Glutamatergic neuron (in vitro differentiated cells): ENCODE data around the gene PLA2G7. TPM values are rescaled to one million over a fixed set of nuclear protein-coding genes. Genes with fewer than 3 reads are reported as not detected.
A peak's percentile ranks its signal among the peaks of the same experiment; 100 is the strongest.

ENCODE experiments used
- DNase-seq: peaks from one replicate; pipeline ENCODE4 v3.0.0; 2022
- H3K27ac Mint-ChIP-seq: one replicate; pipeline ENCODE4 v1.8.0; 2020; ENCODE audit warnings: mild to moderate bottlenecking, mixed read lengths, inconsistent platforms; ENCODE audit not compliant: unreplicated experiment
- H3K27me3 Mint-ChIP-seq: one replicate; pipeline ENCODE4 v1.8.0; 2020; ENCODE audit warnings: mild to moderate bottlenecking, moderate library complexity, mixed read lengths, inconsistent platforms; ENCODE audit not compliant: unreplicated experiment
- H3K36me3 Mint-ChIP-seq: one replicate; pipeline ENCODE4 v1.8.0; 2020; ENCODE audit warnings: mild to moderate bottlenecking, mixed read lengths, inconsistent platforms; ENCODE audit not compliant: unreplicated experiment
- H3K4me1 Mint-ChIP-seq: one replicate; pipeline ENCODE4 v1.8.0; 2020; ENCODE audit warnings: mild to moderate bottlenecking, low read depth, mixed read lengths, inconsistent platforms; ENCODE audit not compliant: unreplicated experiment
- H3K4me3 Mint-ChIP-seq: one replicate; pipeline ENCODE4 v1.8.0; 2020; ENCODE audit warnings: mild to moderate bottlenecking, mixed read lengths, inconsistent platforms; ENCODE audit not compliant: unreplicated experiment
- H3K9me3 Mint-ChIP-seq: one replicate; pipeline ENCODE4 v1.8.0; 2020; ENCODE audit warnings: mild to moderate bottlenecking, moderate library complexity, mixed read lengths, inconsistent platforms; ENCODE audit not compliant: unreplicated experiment
- CTCF ChIP-seq: fragments of 200-600 bp; sonication (generic); IDR thresholded peaks from one replicate; pipeline ENCODE4 v1.5.0; 2021; ENCODE audit not compliant: partially characterized antibody, unreplicated experiment
- total RNA-seq: library from RNA; stranded (reverse); fragmentation: NEBNext Ultra II Directional; extraction: Animal tissue kit (Norgen Biotek cat#: 25700); gene quantifications from one replicate; pipeline ENCODE4 v1.2.1, GENCODE V29; 2021; ENCODE audit not compliant: unreplicated experiment

PLA2G7 gene
- total RNA-seq, 1 donor from 2014 or later, result 0.44 TPM

GRCh38 chr6:46684771-46685170 lies 50.4 kb downstream of the PLA2G7 start:
- H3K4me1 Mint-ChIP-seq, result no peaks in the 10 kb centered on the region
- H3K36me3 Mint-ChIP-seq, result no peaks in the 10 kb centered on the region
- no peak for DNase-seq
- no peaks in the 10 kb centered on the region for H3K9me3 Mint-ChIP-seq
- no peak for TF ChIP-seq CTCF
- no peak overlapping the region for H3K27ac Mint-ChIP-seq
- no peak overlapping the region for H3K4me3 Mint-ChIP-seq
- no peaks in the 10 kb centered on the region for H3K27me3 Mint-ChIP-seq

GRCh38 chr6:46677314-46677654 lies 57.9 kb downstream of the PLA2G7 start:
- peak; percentile 39 for TF ChIP-seq CTCF
- Mint-ChIP-seq H3K27me3 (no peaks in the 10 kb centered on the region), H3K4me3 (no peak overlapping the region), H3K27ac (no peak overlapping the region), H3K4me1 (no peaks in the 10 kb centered on the region), H3K9me3 (no peaks in the 10 kb centered on the region), H3K36me3 (no peaks in the 10 kb centered on the region)
- no peak for DNase-seq

DNA sequence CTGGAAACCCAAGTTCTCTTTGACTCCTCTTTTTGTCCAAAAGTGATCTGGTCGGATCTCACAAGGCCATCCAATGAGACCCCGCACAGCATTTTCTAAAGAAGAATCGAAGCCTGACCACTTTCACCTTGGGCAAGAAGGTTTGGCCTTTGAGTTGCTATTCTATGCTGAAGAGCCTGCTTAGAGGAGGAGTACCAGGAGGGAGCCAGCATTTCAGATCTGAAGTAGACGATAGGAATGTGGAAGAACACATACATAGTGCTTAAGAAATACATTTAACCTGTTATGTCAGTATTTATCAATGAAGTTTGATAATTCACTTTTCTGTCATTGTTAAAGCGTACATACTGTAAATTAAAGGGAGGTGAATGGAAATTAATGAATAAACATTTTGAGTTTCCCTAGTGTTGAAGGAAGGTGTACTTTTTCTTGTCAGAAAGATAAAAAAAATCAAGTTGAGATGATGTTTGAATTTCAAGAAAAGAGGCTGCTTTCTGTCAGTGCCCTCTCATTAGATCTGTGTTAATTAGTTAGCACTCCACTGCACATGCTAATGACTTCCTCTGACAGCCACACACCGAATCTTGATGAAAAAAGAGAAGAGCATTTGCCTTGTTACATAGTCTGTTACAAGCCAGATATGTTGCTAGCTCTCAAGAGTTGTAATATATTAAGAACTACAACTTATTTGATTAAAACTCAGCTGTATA lies 58.4 kb downstream of the PLA2G7 start:
- Mint-ChIP-seq H3K4me3 (no peak overlapping the region), H3K36me3 (no peaks in the 10 kb centered on the region), H3K9me3 (no peaks in the 10 kb centered on the region), H3K27ac (no peak overlapping the region), H3K27me3 (no peaks in the 10 kb centered on the region), H3K4me1 (no peaks in the 10 kb centered on the region)
- TF ChIP-seq CTCF, result no peak
- no peak for DNase-seq

DNA sequence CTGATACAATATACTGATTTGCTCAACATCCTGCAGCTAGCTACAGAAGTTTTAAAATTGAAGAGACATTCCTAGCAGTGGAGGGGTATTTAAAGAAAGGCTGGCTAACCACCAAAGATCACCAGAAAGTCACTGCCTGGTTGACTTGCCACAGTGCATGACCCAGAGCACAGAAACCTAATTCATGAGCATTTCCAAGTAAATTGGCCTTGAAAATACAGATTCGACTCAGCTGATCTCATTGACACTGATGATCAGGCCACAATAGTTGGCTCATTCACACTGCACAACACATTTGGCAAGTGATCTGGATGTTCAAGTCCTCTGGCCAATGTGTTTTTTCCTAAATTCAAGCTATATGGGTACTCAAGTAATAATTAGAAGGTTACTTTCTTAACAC lies 60.8 kb downstream of the PLA2G7 start:
- Mint-ChIP-seq H3K27me3 (no peaks in the 10 kb centered on the region), H3K9me3 (no peaks in the 10 kb centered on the region), H3K36me3 (no peaks in the 10 kb centered on the region), H3K27ac (no peak overlapping the region), H3K4me1 (no peaks in the 10 kb centered on the region), H3K4me3 (no peak overlapping the region)
- TF ChIP-seq CTCF, result no peak
- DNase-seq, result no peak

DNA sequence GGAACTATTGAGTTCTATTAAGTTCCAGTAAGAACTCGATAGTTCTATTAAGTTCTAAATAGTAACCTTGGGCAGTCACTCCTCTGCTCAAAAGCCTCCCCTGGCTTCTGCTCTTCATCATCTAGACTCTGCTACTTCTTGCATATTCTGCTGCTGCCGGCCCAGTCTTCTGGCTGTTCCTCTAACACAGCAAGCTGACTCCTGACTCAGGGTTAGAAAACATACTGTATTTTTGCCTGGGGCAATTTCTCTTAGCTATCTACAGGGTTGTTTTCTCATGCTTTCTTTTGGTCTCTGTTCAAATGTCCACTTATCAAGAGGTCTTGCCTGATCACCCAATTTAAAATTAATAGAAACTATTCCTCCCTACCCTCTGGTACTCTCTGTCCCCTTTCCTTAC lies 67.8 kb downstream of the PLA2G7 start:
- Mint-ChIP-seq H3K9me3 (no peaks in the 10 kb centered on the region), H3K4me3 (no peak overlapping the region), H3K27me3 (no peaks in the 10 kb centered on the region), H3K4me1 (no peaks in the 10 kb centered on the region), H3K36me3 (no peaks in the 10 kb centered on the region), H3K27ac (no peak overlapping the region)
- no peak for TF ChIP-seq CTCF
- DNase-seq, result no peak
